Hypothalamus (tissue), 51 donors: ENCODE results near the gene ATP2B3.

ENCODE experiments used
- DNase-seq, 51 donors: peaks; one replicate each; lab custom pipeline; 2025; lab: John Stamatoyannopoulos, UW

Gene ATP2B3

DNA sequence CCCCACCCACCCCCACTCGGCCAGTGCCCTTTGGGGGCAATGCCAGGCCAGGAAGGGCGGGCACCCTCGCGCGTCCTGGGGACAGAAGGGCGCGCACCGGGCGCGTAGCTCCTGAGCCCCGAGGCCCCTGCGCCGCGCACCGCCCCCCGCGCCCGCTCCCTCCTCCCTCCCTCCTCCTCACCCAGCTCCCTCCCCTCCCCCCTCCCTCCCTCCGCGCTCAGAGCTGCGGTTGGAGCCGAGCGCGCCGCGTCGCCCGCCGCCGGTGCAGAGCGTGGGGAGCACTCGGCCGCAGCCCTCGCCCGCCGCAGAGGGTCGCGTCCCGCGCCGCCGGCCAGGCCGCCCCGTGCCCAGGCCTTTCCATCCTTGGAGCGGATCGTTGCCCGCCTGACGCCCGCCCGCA, at the start of gene ATP2B3:
TSS of gene ATP2B3 (plus strand) at position 220 of the 400 bp plus-strand sequence. CDS start 18,606 bp downstream, outside the sequence.
- DNase-seq: no peak

DNA sequence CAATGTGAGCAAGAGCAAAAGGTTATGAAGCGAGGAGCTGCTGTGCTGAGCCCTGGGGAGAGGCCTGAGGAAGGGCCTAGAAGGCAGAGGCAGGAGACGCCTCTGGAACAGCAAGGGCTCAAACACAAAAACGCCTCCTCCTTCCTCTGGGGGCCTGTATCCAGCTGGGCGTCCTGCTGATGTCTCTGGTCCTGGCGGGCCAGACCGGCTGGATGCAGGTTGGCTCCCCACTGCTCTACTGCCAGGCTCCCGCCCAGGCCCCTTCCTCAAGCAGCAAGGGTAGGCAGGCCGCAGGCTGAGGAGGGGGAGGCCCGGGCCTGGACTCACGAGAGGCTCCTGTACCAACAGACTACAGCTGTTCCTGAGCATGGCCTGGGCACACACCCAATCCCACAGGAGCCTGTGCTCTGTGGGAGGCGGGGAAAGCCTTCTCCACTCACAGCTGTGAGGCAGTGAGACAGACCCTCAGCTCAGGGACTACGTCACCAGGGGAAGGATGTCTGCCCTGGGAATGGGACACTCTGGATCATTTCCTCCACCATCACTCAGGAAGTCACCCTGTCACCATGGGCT, 49.3 kb upstream of the ATP2B3 start:
- no peak for DNase-seq

DNA sequence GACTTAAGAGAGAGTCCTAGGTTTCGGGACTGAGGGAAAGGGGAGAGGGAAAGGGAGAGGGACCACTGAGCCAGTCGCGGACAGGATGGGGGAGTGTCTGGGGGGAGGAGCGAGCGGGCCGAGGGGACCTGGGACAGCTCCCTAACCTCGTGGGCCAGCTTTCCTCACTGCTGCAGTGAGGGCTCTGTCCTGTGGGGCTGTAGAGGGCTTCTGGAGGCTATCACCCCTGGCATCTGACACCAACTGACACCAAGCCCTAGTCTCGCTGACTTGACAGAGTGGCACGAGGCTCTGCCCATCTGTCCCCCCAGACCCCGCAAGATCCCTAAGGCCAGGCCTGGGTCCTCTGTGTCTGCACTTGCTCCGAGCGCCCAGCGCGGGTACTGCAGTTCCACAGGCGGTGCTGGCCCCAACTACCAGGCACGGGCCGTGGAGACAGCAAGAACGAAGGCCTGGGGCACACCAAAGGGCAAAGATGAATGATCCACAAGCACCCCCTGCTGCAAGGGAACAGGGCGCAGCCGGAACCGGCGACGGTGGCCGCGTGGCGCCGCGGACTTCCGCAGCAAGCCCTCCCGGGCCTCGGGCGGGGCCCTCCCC, 47.5 kb upstream of the ATP2B3 start:
- DNase-seq: peak in 5 of 51 donors; percentile 18 to 52 (median 43)

DNA sequence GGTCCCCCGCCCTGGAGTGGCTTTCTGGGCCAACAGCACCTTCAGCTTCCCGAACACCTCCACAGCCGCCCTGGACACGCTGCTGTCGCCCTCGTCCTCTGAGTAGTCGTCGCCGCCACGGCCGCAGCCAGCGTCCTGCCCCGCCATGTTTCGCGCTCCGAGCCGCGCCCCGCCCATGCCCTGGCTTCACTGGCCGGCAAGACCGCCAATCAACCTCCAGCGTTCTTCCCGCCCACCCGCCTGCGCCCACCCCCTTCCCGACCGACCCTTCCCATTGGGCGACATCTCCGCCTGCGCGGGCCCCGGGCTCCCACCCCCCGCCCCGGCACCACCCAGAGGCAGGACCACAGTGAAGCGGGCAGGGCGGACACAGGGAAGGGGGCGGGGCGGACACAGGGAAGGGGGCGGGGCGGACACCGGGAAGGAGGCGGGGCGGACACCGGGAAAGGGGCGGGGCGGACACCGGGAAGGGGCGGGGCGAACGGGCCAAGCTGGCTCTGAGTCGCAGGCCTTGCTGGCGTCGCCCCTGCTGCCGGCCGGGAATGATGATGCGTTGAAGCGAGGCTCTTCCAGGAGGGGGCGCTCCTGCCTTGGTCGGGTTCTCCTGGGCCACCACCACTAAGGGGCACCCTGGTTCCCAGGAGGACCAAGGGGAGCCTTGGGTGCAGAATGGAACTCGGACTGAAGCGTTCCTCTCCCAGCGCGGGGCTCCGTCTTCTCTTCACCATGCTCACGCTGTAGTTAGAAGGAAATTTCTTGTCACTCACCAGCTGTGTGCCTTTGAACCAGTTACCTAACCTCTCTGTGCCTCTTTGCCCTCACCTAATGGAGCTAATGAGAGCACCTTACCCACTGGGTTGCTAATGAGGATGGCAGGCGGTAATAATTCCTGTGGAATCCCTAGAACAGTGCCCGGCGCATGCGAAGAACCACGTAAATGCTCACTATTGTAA, 46.8 kb upstream of the ATP2B3 start, which contains the start of gene HAUS7:
TSS of gene HAUS7 (minus strand) at position 166 of the 953 bp plus-strand sequence. CDS start at position 147, 19 bp downstream.
- DNase-seq: peak; percentile 8 to 99 (median 86)

DNA sequence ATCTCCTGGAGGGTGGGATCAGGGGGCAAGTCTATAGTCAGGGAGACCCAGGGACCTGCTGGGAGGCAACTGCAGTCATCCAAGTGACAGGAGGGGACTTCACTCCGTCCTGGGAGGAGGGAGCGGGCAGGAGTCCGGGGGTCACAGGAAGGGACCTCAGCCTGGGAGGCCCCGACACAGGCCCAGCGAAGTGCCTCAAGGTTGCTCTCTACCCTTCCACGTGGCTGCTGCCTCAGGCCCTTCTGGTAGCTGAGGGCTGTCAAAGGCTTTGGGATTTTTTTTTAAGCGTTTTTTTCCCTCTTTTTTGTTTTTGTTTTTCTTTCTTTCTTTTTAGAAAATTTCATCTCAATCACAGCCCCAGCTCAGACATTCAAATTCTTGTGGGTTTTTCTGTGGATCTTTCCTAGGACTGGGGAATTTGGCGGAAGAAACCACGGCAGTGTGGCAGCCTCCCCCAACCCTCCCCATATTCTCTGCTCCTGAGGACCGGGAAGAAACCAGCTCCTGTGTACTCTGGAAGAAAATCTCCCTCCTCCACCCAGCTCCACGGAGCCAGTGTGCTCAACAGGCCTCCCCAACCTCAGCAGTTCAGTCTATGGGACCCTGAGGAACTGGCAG, 45.7 kb upstream of the ATP2B3 start:
- no peak for DNase-seq

DNA sequence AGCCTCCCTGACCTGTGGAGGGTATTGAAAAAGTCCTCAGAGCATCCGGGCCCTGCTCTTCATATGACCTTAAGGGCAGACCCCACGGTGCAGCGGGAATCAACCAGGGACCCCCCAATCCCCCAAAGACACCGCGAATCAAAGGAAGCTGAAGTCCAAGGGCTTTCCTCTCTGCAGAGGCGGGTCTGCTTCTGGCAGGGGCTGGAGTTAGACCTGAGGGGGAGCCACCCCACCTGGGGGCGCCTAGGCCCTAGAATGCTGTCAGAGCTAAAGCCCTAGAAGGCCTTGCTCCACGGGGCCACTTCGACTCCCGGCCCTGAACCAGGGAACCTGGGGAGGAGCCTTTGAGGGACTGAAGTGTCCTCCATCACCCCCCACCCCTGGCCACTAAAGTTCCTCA, 44.3 kb upstream of the ATP2B3 start:
- DNase-seq: no peak

DNA sequence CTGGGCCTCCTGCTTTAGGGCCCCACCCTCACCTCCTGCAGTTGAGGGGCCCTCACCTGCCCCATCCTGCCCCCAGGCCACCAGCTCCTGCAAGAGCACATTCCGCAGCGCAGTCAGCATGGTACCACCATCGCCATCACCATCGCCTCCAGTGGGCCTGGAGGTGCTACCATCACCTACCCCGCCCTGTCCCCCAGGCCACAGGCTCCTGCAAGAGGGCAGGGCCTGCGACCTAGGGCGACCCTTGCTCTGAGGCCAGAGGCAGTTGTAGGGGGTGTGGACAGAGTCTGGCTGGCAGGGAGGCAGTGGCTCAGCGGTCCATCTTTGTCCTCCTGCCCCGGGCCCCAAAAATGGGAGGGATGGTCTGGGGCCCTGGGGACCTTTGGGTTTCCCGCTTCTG, 43.2 kb upstream of the ATP2B3 start:
- no peak for DNase-seq

DNA sequence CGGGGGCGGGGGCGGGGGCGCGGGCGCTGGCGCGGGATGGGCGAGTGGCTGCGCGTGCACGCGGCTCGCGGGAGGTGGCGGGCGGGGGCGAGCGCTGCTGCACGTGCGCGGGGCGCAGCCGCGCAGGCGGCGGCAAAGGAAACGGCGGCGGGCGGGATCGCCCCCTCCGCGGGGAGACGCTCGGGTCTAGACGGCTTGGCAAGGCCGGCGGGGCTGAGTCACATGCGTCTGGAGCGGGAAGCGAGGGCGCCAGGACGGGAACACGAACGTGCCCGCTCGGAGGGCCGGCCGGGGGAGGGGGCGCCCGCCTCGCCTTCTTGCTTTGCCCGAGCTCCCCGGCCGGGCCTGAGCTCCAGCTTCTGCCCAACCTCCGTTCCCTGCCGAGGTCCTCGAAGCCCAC, 42.7 kb upstream of the ATP2B3 start:
- DNase-seq: peak in 28 of 51 donors; percentile 3 to 68 (median 16)

DNA sequence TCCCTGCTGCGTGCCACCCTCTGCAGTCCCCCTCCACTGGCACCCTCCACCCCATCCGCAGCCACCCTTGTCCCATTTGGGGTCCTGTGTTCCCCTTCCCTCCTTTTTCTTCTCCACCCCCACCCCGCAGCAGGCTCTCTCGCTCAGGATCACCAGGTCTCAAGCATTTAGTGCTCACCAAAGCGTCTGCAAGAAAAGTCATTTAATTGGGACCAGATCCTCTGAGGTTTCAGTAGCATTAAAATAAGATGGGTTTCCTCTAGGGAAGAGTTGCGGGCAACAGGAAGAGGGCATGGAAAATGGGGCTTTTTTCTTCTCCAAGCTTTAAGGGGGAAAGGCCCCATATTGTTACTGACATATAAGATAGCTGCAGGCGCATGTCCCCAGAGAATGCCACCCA, 42.2 kb upstream of the ATP2B3 start:
- no peak for DNase-seq

DNA sequence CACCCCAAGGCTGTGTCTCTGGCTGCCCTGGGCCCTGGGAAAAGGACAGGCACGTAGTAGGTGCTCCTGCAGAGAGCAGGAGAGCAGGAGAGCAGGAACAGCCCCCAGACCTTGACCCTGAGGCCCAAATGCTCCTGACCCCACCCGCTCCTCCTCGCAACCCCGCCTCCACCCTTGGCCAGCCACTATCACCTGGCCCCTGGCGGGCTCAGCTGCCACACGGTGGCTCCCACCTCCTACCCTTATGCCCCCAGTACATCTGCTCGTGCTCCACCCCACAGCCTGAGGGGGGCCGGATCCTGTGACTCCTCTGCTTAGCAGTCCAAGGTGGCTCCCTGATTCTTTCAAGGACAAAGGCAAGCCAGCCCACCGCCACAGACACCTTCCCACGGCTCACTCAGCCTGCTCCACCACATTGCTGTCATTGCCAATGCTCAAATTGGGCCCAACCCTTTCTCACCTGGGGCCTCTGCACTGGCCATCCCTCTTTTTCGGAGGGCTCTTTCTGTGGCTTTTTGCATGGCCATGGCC, 41.6 kb upstream of the ATP2B3 start:
- no peak for DNase-seq

DNA sequence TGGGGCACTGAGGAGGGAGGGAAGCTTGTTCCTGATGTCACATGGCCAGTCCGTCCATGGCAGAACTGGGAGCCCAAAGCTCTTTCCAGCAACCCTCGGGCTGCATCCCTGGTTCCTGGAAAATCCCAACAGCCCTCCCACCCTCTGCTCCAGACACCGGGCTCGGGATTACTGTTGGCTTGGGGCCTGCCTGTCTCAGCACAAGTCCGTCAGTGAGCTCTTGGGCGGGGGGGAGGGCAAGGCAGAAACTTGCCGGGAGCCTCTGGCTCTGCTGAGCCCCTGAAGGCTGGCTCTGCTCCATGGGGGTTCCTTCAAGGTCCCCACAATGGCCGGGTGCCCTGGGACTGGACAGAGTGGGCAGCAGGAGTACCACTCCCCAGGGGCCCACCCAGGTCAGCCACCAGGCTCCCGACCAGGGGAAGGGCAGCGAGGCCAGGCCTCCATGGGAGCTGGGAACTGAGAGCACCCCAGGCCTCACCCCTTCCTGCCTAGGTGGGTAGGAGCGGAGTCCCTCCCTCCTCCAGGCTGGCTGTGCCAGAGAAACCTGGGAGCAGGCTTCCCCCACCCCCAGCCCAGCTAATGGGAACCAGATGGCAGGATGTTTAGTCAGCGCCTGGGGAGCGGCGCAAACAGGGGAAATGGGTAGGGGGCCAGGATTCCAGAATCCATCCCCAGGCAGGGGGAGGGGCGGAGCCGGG, 40.6 kb upstream of the ATP2B3 start:
- no peak for DNase-seq

DNA sequence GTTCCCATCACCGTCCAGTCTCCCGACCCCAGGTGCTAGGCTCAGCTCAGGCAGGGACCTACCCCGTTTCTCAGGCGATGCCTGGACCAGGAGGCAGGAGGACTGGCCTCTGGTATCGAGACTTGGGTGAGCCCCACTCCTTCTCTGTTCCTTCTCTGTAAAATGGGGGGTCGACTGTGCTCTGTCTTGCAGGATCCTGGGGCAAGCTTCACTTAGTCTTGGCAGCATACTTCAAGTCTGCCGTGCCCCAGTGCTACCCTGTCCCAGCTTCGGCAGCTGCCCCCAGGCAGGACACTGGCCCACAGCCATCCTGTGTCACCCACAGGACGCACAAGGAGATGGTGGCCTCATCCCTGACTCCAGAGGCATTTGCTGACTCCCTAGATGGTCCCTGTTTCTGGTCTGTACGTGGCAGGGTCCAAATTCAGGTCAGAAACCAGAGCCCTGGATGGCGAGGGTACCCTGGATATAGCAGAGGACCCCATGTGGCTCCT, 40.0 kb upstream of the ATP2B3 start:
- DNase-seq: no peak

DNA sequence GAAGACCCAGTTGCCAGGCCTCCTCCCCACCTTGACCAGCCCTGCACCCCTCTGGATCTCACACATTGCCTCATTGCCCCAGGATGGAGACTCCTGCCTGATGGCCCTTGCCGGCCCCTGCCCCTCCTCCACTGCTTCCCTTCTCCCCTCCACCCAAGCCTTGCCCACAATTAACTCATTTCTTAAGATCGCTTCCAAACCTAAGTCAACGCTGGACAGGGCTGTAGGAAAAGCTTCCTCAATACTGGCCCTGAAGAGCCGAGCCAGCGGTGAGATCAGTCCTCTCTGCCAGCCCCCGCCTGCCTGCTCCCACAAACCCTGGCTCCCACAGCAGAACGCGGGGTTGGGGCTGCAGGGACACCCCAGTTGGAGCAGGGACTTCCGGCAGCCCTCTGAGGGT, 39.5 kb upstream of the ATP2B3 start:
- DNase-seq: no peak

DNA sequence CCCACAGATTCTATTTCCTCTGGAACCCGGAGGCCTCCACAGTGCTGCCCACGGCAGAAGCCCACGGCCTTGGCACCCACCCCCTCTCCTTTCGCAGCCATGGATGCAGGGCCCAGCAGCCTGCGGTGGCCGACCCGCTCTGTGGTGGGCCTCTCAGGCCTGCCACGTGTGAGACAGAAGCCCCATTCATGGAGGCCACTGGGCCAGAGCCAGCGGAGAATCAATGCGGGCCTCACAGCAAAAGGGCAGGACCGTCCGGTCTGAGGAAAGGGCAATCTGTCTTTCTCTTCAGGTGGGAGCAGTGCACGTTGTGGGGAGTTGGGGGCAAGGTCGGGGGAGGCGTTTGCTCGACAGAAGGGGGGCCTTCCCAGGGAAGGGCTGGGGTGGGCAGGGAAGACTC, 38.7 kb upstream of the ATP2B3 start:
- DNase-seq: peak in 14 of 51 donors; percentile 3 to 43 (median 15)

DNA sequence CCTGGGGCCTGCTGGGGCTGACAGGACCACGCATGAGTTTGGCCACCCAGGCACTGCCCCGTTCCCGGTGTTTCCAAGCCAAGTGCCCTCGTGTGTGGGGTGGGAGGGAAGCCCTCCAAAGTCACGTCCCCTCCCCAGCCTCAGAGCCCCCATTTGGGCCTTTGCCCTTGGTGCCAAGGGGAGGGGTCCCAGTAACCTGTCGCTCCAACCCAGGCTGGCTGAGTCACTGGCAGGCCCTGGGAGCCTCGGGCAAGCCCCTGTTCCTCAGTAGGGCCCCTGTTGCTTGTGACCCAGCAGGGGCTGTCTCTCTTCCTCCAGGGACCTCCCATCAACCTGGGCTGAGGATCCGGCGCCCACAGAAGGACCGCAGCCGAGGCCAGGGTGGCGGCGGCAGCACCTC, 36.4 kb upstream of the ATP2B3 start:
- no peak for DNase-seq

DNA sequence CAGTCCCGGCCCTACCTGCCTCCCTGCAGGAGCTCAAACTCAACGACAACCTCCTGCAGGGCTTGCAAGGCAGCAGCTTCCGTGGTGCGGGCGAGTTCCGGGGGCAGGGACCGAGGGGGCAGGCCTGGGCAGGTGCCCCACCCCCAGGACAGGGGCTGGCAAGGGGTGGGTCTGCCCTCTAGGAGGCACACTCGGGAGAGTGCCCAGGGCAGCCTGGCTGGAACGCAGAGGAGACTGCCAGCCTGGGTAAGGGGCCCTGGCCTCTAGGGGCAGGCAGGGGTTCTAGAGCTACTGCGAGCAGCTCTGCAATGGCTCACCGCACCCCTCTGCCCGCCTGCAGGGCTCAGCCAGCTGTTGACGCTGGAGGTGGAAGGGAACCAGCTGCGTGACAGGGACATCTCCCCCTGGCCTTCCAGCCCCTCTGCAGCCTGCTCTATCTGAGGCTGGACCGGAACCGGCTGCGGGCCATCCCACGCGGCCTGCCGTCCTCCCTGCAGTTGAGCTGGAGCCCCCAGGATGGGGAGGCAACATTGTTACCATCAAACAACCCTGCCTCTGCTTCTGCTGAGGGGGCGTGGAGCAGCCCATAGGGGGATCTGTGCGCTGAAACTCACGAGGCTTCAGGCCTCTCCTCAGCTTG, 34.9 kb upstream of the ATP2B3 start:
- DNase-seq: no peak

DNA sequence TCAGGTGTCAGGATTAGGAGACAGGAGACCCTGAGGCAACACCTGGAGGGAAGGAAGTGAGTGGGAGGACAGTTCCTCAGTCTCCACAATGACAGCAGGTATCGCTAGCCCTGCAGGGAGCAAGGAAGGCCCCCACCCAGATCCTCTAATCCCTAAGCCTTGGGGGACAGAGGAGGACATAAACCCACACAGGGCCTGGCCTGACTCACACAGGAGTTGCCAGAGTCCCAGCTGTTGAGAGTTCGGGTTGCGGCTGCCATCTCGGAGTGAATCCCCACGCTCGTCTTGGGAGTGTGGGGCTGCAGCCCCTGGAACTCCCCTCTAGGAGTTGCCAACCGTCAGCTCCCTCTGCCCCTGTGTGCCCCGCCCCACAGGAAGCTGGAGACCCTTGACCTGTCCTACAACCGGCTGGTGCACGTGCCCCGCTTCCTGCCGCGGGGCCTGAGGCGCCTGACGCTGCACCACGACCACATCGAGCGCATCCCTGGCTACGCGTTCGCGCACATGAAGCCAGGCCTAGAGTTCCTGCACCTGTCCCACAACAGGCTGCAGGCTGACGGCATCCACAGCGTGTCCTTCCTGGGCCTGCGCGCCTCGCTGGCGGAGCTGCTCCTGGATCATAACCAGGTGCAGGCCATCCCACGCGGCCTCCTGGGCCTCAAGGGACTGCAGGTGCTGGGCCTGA, 31.9 kb upstream of the ATP2B3 start:
- DNase-seq: no peak

DNA sequence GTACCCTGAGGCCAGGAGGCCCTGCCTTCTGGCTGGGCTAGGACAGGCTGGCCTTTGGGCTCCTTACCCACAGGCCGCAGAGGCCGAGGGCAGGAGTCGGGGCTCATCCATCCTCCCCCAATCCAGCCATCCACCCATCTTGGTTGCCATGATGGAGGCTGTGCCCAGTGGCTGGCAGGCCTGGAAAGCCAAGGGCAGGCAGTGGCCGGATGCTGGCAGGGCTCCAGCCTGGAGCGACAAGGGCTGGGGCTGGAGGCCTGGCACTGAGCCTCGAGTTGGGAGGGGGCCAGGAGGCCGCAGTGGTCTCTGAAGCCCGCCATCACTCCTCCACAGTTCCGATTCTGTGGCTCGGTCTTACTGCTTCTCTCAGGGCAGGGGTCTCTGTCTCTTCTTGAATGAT, 31.3 kb upstream of the ATP2B3 start:
- no peak for DNase-seq

DNA sequence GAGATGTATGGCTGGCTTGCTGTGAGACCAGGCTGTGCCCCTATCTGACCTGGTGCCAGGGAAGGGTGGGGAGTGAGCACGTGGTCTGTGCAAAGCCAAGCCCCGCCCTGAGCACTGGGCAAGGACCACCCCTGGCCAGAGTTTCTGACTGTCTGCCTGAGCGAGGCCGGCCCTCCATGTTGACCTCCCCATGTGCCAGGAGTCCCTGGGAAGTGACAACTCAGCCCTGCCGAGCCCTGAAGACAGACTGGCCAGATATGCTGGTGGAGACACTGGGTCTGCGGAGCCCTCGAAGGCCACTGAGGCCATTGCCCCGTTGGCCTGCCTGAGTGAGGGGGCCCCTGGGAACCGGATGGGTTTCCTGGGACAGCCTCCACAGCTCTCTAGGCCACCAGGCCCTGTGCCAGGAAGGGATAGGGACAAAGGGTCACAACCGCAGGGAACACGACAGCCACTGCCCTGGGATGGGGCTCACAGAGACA, 29.8 kb upstream of the ATP2B3 start:
- no peak for DNase-seq
